WTC11 (cell line): ENCODE data around the gene KHDRBS1. TPM values are rescaled to one million over a fixed set of nuclear protein-coding genes. Genes with fewer than 3 reads are reported as not detected.

Source experiments
- ATAC-seq: fragments of 200-7000 bp; cut with Tn5 transposase; 2 replicates; pipeline ENCODE4 v1.10.0; 2021; ENCODE audit warnings: mild to moderate bottlenecking, moderate library complexity
- CTCF ChIA-PET: fragments of 300-600 bp; sonication (Branson Sonifier 250); formaldehyde crosslinking; loops from one replicate; lab custom pipeline; 2021; ENCODE audit warnings: antibody characterized with exemption; lab: Charles Lee
- POLR2A ChIA-PET: fragments of 350-600 bp; sonication (Branson Sonifier 250); formaldehyde crosslinking; loops from one replicate; lab custom pipeline; 2021; ENCODE audit warnings: antibody characterized with exemption; lab: Charles Lee
- DNase-seq: peaks from one replicate; pipeline ENCODE4 v3.0.0; 2021; ENCODE audit warnings: low spot score
- H3K27ac Mint-ChIP-seq: 2 replicates; pipeline ENCODE4 v1.8.0; 2021; ENCODE audit warnings: mixed read lengths
- H3K27me3 Mint-ChIP-seq: 2 replicates; pipeline ENCODE4 v1.8.0; 2021; ENCODE audit warnings: low read depth, mild to moderate bottlenecking, moderate library complexity, mixed read lengths
- H3K36me3 Mint-ChIP-seq: 2 replicates; pipeline ENCODE4 v1.8.0; 2021; ENCODE audit warnings: mixed read lengths
- H3K4me1 Mint-ChIP-seq: 2 replicates; pipeline ENCODE4 v1.8.0; 2022; ENCODE audit warnings: mixed read lengths
- H3K4me3 Mint-ChIP-seq: 2 replicates; pipeline ENCODE4 v1.8.0; 2021; ENCODE audit warnings: mild to moderate bottlenecking, moderate library complexity, mixed read lengths
- H3K9me3 Mint-ChIP-seq: 2 replicates; pipeline ENCODE4 v1.8.0; 2021; ENCODE audit warnings: mixed read lengths
- GTF2I ChIP-seq: fragments of 250-450 bp; sonication (Bioruptor Pico); conservative IDR thresholded peaks from 2 replicates; pipeline ENCODE4 v1.4.0; 2021; ENCODE audit warnings: mild to moderate bottlenecking
- IRF2 ChIP-seq: sonication (generic); formaldehyde crosslinking; IDR thresholded peaks from 2 replicates; pipeline ENCODE4 v1.8.0; 2022; ENCODE audit warnings: low read depth, missing genetic modification reagents, borderline replicate concordance
- MLX ChIP-seq: sonication (generic); formaldehyde crosslinking; IDR thresholded peaks from 2 replicates; pipeline ENCODE4 v1.8.1; 2023; ENCODE audit warnings: mild to moderate bottlenecking, missing genetic modification reagents, moderate library complexity
- NR3C1 ChIP-seq: sonication (generic); formaldehyde crosslinking; conservative IDR thresholded peaks from 2 replicates; pipeline ENCODE4 v1.8.1; 2023; ENCODE audit warnings: low read depth, mild to moderate bottlenecking, missing genetic modification reagents
- PRDM15 ChIP-seq: sonication (generic); formaldehyde crosslinking; IDR thresholded peaks from 2 replicates; pipeline ENCODE4 v1.8.0; 2022; ENCODE audit warnings: missing genetic modification reagents
- RELA ChIP-seq: sonication (generic); formaldehyde crosslinking; IDR thresholded peaks from 2 replicates; pipeline ENCODE4 v1.8.1; 2022; ENCODE audit warnings: missing genetic modification reagents, mild to moderate bottlenecking, borderline replicate concordance
- STAT6 ChIP-seq: sonication (generic); formaldehyde crosslinking; conservative IDR thresholded peaks from 2 replicates; pipeline ENCODE4 v1.8.1; 2023; ENCODE audit warnings: mild to moderate bottlenecking, low read depth, missing genetic modification reagents, moderate library complexity
- TEAD4 ChIP-seq: sonication (generic); formaldehyde crosslinking; IDR thresholded peaks from 2 replicates; pipeline ENCODE4 v1.8.0; 2022; ENCODE audit warnings: mild to moderate bottlenecking, missing genetic modification reagents
- ZNF532 ChIP-seq: fragments of 250-450 bp; sonication (Bioruptor Pico); IDR thresholded peaks from 2 replicates; pipeline ENCODE4 v1.9.0; 2021; ENCODE audit warnings: mild to moderate bottlenecking, borderline replicate concordance
- total RNA-seq: library from RNA; stranded (reverse); gene quantifications from 3 replicates; pipeline ENCODE4 v1.2.3, GENCODE V29; 2021
- TF ChIP-seq, protein P1 (sequence below): fragments of 250-450 bp; sonication (Bioruptor Pico); IDR thresholded peaks from 2 replicates; pipeline ENCODE4 v1.9.0; 2021; ENCODE audit warnings: mild to moderate bottlenecking
- TF ChIP-seq, protein P2 (sequence below): sonication (generic); formaldehyde crosslinking; IDR thresholded peaks from 2 replicates; pipeline ENCODE4 v1.8.0; 2022; ENCODE audit warnings: mild to moderate bottlenecking, missing genetic modification reagents
- TF ChIP-seq, protein P3 (sequence below): sonication (generic); formaldehyde crosslinking; conservative IDR thresholded peaks from 2 replicates; pipeline ENCODE4 v1.8.1; 2022; ENCODE audit warnings: mild to moderate bottlenecking, missing genetic modification reagents
- TF ChIP-seq, protein P4 (sequence below): sonication (generic); formaldehyde crosslinking; IDR thresholded peaks from 2 replicates; pipeline ENCODE4 v1.8.1; 2022; ENCODE audit warnings: low read depth, missing genetic modification reagents, borderline replicate concordance
- TF ChIP-seq, protein P5 (sequence below): sonication (generic); formaldehyde crosslinking; IDR thresholded peaks from 2 replicates; pipeline ENCODE4 v1.8.1; 2022; ENCODE audit warnings: low read depth, mild to moderate bottlenecking, moderate library complexity, missing genetic modification reagents, borderline replicate concordance

KHDRBS1 gene
- total RNA-seq, 1 experiment from 2014 or later: 264 TPM

- TF ChIP-seq ZNF532 (CRISPR knock-in tag) (no peak), GTF2I (no peak), TEAD4 (CRISPR knock-in tag) (no peak), STAT6 (no peak)
- TF ChIP-seq, protein P1, sequence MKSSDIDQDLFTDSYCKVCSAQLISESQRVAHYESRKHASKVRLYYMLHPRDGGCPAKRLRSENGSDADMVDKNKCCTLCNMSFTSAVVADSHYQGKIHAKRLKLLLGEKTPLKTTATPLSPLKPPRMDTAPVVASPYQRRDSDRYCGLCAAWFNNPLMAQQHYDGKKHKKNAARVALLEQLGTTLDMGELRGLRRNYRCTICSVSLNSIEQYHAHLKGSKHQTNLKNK (CRISPR knock-in tag): no peak
- TF ChIP-seq, protein P2, sequence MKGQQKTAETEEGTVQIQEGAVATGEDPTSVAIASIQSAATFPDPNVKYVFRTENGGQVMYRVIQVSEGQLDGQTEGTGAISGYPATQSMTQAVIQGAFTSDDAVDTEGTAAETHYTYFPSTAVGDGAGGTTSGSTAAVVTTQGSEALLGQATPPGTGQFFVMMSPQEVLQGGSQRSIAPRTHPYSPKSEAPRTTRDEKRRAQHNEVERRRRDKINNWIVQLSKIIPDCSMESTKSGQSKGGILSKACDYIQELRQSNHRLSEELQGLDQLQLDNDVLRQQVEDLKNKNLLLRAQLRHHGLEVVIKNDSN (CRISPR knock-in tag): no peak
- TF ChIP-seq, protein P3, sequence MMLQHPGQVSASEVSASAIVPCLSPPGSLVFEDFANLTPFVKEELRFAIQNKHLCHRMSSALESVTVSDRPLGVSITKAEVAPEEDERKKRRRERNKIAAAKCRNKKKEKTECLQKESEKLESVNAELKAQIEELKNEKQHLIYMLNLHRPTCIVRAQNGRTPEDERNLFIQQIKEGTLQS: no peak
- TF ChIP-seq, protein P4, sequence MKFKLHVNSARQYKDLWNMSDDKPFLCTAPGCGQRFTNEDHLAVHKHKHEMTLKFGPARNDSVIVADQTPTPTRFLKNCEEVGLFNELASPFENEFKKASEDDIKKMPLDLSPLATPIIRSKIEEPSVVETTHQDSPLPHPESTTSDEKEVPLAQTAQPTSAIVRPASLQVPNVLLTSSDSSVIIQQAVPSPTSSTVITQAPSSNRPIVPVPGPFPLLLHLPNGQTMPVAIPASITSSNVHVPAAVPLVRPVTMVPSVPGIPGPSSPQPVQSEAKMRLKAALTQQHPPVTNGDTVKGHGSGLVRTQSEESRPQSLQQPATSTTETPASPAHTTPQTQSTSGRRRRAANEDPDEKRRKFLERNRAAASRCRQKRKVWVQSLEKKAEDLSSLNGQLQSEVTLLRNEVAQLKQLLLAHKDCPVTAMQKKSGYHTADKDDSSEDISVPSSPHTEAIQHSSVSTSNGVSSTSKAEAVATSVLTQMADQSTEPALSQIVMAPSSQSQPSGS (CRISPR knock-in tag): no peak
Measured at GRCh38 chr1:31987135-31987619, 26.5 kb upstream of the KHDRBS1 start (continued).

- Mint-ChIP-seq H3K36me3 (no peaks in the 10 kb centered on the region), H3K27ac (no peak overlapping the region), H3K27me3 (no peaks in the 10 kb centered on the region), H3K9me3 (no peaks in the 10 kb centered on the region), H3K4me1 (peaks cover 17% of the 10 kb centered on the region), H3K4me3 (no peak overlapping the region)
- DNase-seq: no peak
- ATAC-seq: no peak
- ChIA-PET CTCF (interaction anchor here (1.0 kb wide), 1 partner anchor 12 kb away, joined by 3 read pairs; no protein-coding TSS in a partner anchor), POLR2A (interaction anchor here (1.1 kb wide), 1 partner anchor 54 kb away, joined by 3 read pairs; no protein-coding TSS in a partner anchor)
- TF ChIP-seq NR3C1 (CRISPR knock-in tag) (no peak), PRDM15 (CRISPR knock-in tag) (no peak), MLX (CRISPR knock-in tag) (no peak), RELA (CRISPR knock-in tag) (no peak), STAT6 (no peak), IRF2 (no peak)
- TF ChIP-seq, protein P5, sequence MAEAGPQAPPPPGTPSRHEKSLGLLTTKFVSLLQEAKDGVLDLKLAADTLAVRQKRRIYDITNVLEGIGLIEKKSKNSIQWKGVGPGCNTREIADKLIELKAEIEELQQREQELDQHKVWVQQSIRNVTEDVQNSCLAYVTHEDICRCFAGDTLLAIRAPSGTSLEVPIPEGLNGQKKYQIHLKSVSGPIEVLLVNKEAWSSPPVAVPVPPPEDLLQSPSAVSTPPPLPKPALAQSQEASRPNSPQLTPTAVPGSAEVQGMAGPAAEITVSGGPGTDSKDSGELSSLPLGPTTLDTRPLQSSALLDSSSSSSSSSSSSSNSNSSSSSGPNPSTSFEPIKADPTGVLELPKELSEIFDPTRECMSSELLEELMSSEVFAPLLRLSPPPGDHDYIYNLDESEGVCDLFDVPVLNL (CRISPR knock-in tag): no peak
Measured at GRCh38 chr1:31989964-31990363, 23.7 kb upstream of the KHDRBS1 start.
